Loucy (cell line): ENCODE data around the gene ARHGAP36.

Source experiments
- H2AFZ ChIP-seq: fragments of 200-600 bp; sonication (generic); 2 replicates; pipeline ENCODE4 v1.6.0; 2016; ENCODE audit warnings: antibody characterized with exemption, mild to moderate bottlenecking, low read length, moderate library complexity
- H3F3A ChIP-seq: fragments of 200-600 bp; 2 replicates; pipeline ENCODE4 v1.6.0; 2016; ENCODE audit warnings: antibody characterized with exemption, low read depth, mild to moderate bottlenecking
- H3K27me3 ChIP-seq: fragments of 200-600 bp; sonication (generic); 2 replicates; pipeline ENCODE4 v1.6.1; 2014; ENCODE audit warnings: low read length, mild to moderate bottlenecking; ENCODE audit not compliant: insufficient read depth, poor library complexity, severe bottlenecking
- H3K36me3 ChIP-seq: fragments of 200-600 bp; sonication (generic); 2 replicates; pipeline ENCODE4 v1.6.1; 2016; ENCODE audit warnings: low read length; ENCODE audit not compliant: insufficient read depth
- H3K4me1 ChIP-seq: fragments of 200-600 bp; sonication (generic); 2 replicates; pipeline ENCODE4 v1.5.1; 2014; ENCODE audit warnings: low read length, mild to moderate bottlenecking; ENCODE audit not compliant: insufficient read depth, poor library complexity, severe bottlenecking
- H3K4me2 ChIP-seq: fragments of 200-600 bp; sonication (generic); 2 replicates; pipeline ENCODE4 v1.6.0; 2014; ENCODE audit warnings: antibody characterized with exemption, low read length, low read depth, mild to moderate bottlenecking; ENCODE audit not compliant: poor library complexity, severe bottlenecking
- H3K4me3 ChIP-seq: fragments of 200-600 bp; sonication (generic); 2 replicates; pipeline ENCODE4 v1.5.1; 2014; ENCODE audit warnings: low read length, mild to moderate bottlenecking, mixed read lengths; ENCODE audit not compliant: poor library complexity, severe bottlenecking
- H3K79me2 ChIP-seq: fragments of 200-600 bp; sonication (generic); 2 replicates; pipeline ENCODE4 v1.6.1; 2014; ENCODE audit warnings: low read length; ENCODE audit not compliant: insufficient read depth
- H3K9ac ChIP-seq: fragments of 200-600 bp; sonication (generic); 2 replicates; pipeline ENCODE4 v1.6.0; 2014; ENCODE audit warnings: mild to moderate bottlenecking, low read depth, low read length, moderate library complexity; ENCODE audit not compliant: poor library complexity, severe bottlenecking
- H3K9me2 ChIP-seq: fragments of 200-600 bp; sonication (generic); replicated peaks from 2 replicates; pipeline ENCODE4 v1.6.1; 2016; ENCODE audit warnings: low read depth, low read length, mixed read lengths
- H3K9me3 ChIP-seq: fragments of 200-600 bp; sonication (generic); 2 replicates; pipeline ENCODE4 v1.6.1; 2014; ENCODE audit warnings: mild to moderate bottlenecking, antibody characterized with exemption, low read length, low read depth; ENCODE audit not compliant: insufficient read depth
- H4K20me1 ChIP-seq: fragments of 200-600 bp; sonication (generic); 2 replicates; pipeline ENCODE4 v1.6.0; 2014; ENCODE audit warnings: antibody characterized with exemption, low read length, mild to moderate bottlenecking; ENCODE audit not compliant: insufficient read depth, poor library complexity, severe bottlenecking
- CTCF ChIP-seq: fragments of 200-600 bp; sonication (generic); conservative IDR thresholded peaks from 2 replicates; pipeline ENCODE4 v1.5.1; 2014; ENCODE audit warnings: mild to moderate bottlenecking, antibody characterized with exemption, low read length
- EZH2phosphoT487 ChIP-seq: fragments of 200-600 bp; IDR thresholded peaks from 2 replicates; pipeline ENCODE4 v1.6.1; 2018; ENCODE audit warnings: antibody characterized with exemption, mild to moderate bottlenecking, moderate library complexity, borderline replicate concordance

Gene ARHGAP36

GRCh38 chrX:131032354-131033230 is 25.6 kb upstream of the ARHGAP36 start:
- no peaks in the 10 kb centered on the region for H3F3A ChIP-seq
- H3K36me3 ChIP-seq, result no peaks in the 10 kb centered on the region
- H3K79me2 ChIP-seq, result no peaks in the 10 kb centered on the region
- no peak overlapping the region for H3K4me2 ChIP-seq
- no peaks in the 10 kb centered on the region for H3K9me3 ChIP-seq
- H3K4me3 ChIP-seq, result no peak overlapping the region
- no peaks in the 10 kb centered on the region for H3K4me1 ChIP-seq
- H2AFZ ChIP-seq, result no peak overlapping the region
- H3K9ac ChIP-seq, result no peak overlapping the region
- no peaks in the 10 kb centered on the region for H3K9me2 ChIP-seq
- H3K27me3 ChIP-seq, result no peaks in the 10 kb centered on the region
- TF ChIP-seq EZH2phosphoT487, result no peak
- no peak for TF ChIP-seq CTCF
- no peaks in the 10 kb centered on the region for H4K20me1 ChIP-seq

- no peak overlapping the region for H2AFZ ChIP-seq
- no peak overlapping the region for H3K9ac ChIP-seq
- no peaks in the 10 kb centered on the region for H3F3A ChIP-seq
- no peaks in the 10 kb centered on the region for H3K9me2 ChIP-seq
- H3K4me2 ChIP-seq, result no peak overlapping the region
- H3K9me3 ChIP-seq, result no peaks in the 10 kb centered on the region
- no peaks in the 10 kb centered on the region for H3K79me2 ChIP-seq
- H3K36me3 ChIP-seq, result no peaks in the 10 kb centered on the region
- H3K4me1 ChIP-seq, result no peaks in the 10 kb centered on the region
- TF ChIP-seq CTCF (no peak), EZH2phosphoT487 (no peak)
- no peaks in the 10 kb centered on the region for H4K20me1 ChIP-seq
- H3K4me3 ChIP-seq, result no peak overlapping the region
- no peaks in the 10 kb centered on the region for H3K27me3 ChIP-seq
Measured at GRCh38 chrX:131034063-131034462, 24.1 kb upstream of the ARHGAP36 start.

GRCh38 chrX:131040781-131041180 is 17.4 kb upstream of the ARHGAP36 start:
- no peaks in the 10 kb centered on the region for H3K9me3 ChIP-seq
- H2AFZ ChIP-seq, result no peak overlapping the region
- no peak overlapping the region for H3K9ac ChIP-seq
- no peaks in the 10 kb centered on the region for H3K4me1 ChIP-seq
- no peaks in the 10 kb centered on the region for H4K20me1 ChIP-seq
- H3K27me3 ChIP-seq, result no peaks in the 10 kb centered on the region
- no peak for TF ChIP-seq EZH2phosphoT487
- TF ChIP-seq CTCF, result no peak
- no peak overlapping the region for H3K4me2 ChIP-seq
- no peaks in the 10 kb centered on the region for H3F3A ChIP-seq
- no peaks in the 10 kb centered on the region for H3K9me2 ChIP-seq
- no peaks in the 10 kb centered on the region for H3K36me3 ChIP-seq
- H3K4me3 ChIP-seq, result no peak overlapping the region
- no peaks in the 10 kb centered on the region for H3K79me2 ChIP-seq
